ENCODE results near the gene RMND1. TPM values are rescaled to one million over a fixed set of nuclear protein-coding genes. Genes with fewer than 3 reads are reported as not detected.
"Not testable (repeated sequence)": the region's sequence is repeated elsewhere in the genome, so short reads cannot be mapped to it uniquely, and the experiment has no call there.

The RMND1 gene
- total RNA-seq, 1 donor from 2014 or later, result 18.5 TPM

DNA sequence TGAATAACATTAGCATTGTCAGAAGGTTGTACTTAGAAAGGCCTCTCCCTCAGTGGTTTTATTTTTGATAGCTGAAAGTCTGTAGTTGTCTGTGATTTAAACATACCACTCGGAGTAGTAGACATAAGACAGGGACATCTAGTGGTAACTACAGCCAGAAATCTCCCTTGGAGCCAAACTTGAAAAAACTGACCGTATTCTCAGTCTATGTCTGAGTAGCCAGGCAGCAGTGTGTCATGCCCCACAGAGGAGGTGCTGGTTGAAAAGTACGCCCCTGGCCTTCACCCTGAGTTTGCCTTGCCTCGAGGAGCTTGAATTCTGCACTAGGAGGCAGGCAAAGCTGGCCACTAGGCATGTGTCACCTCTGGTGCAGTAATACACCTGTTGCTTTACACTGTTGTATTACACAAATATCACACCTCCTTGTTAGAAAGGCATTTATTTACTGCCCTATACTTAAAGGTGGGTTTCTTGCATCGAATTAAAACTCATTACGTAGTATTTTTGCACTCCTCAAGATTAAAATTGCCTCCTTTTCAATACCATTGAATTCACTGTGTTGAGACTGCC is 81.3 kb downstream of the RMND1 start:
- H3K27ac Mint-ChIP-seq, result no peak overlapping the region
- H3K4me1 Mint-ChIP-seq (ENCODE audit: low read depth), result peaks cover 39% of the 10 kb centered on the region
- no peaks in the 10 kb centered on the region for H3K9me3 Mint-ChIP-seq
- no peaks in the 10 kb centered on the region for H3K27me3 Mint-ChIP-seq (ENCODE audit: low read depth)
- intact Hi-C loops (cut with micrococcal nuclease), result loop anchor here (5.0 kb wide), 2 partner anchors 82 to 83 kb away; partner anchors contain the start of gene RMND1
- H3K4me3 Mint-ChIP-seq (ENCODE audit: low read depth), result no peak overlapping the region
- DNase-seq (ENCODE audit: low spot score), result no peak
- peaks cover 53% of the 10 kb centered on the region for H3K36me3 Mint-ChIP-seq (ENCODE audit: low read depth)

DNA sequence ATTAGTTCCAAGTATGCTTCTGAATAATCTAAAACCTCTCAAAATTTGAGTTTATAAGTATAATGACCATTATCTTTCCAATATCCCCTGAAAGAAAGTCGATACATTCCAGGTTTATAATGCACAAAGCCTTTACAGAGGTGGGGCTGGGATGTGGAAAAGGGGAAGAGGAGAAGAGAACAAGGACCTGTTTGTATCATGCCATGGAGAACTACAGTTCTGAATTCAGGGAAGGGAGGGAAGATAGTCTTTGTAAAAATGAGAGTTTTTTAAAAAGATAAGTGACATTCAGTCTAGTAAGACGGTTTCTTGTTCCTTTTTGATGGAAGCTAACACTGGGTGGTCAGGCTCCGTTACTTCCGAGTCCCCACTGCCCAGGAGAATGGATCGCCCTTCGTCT is 86.7 kb downstream of the RMND1 start:
- no peak overlapping the region for H3K27ac Mint-ChIP-seq
- DNase-seq (ENCODE audit: low spot score), result no peak
- intact Hi-C loops (cut with micrococcal nuclease), result no loop called here
- no peaks in the 10 kb centered on the region for H3K4me1 Mint-ChIP-seq (ENCODE audit: low read depth)
- H3K27me3 Mint-ChIP-seq (ENCODE audit: low read depth), result no peaks in the 10 kb centered on the region
- peaks cover 52% of the 10 kb centered on the region for H3K36me3 Mint-ChIP-seq (ENCODE audit: low read depth)
- H3K4me3 Mint-ChIP-seq (ENCODE audit: low read depth), result no peak overlapping the region
- H3K9me3 Mint-ChIP-seq, result no peaks in the 10 kb centered on the region

DNA sequence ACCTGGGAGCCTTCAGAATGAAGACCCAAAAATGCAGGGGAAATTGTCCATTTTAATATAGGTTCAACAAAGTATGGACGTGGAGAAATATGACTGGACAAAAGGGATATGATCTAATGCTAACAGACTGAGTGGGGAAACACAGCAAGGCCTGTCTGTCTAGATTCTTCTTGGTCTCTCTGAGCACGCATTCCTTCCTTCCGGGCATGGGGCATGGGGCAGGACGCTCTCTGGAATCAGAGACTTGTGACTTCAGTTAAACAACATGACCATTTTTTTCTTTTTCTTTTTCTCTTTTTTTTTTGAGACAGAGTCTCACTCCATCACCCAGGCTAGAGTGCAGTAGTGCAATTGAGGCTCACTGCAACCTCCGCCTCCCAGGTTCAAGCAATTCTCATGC is 92.4 kb downstream of the RMND1 start:
- H3K27ac Mint-ChIP-seq, result no peak overlapping the region
- DNase-seq (ENCODE audit: low spot score), result no peak
- H3K27me3 Mint-ChIP-seq (ENCODE audit: low read depth), result no peaks in the 10 kb centered on the region
- H3K4me3 Mint-ChIP-seq (ENCODE audit: low read depth), result no peak overlapping the region
- H3K36me3 Mint-ChIP-seq (ENCODE audit: low read depth), result peaks cover 31% of the 10 kb centered on the region
- no peaks in the 10 kb centered on the region for H3K9me3 Mint-ChIP-seq
- intact Hi-C loops (cut with micrococcal nuclease), result no loop called here
- peaks cover 14% of the 10 kb centered on the region for H3K4me1 Mint-ChIP-seq (ENCODE audit: low read depth)

DNA sequence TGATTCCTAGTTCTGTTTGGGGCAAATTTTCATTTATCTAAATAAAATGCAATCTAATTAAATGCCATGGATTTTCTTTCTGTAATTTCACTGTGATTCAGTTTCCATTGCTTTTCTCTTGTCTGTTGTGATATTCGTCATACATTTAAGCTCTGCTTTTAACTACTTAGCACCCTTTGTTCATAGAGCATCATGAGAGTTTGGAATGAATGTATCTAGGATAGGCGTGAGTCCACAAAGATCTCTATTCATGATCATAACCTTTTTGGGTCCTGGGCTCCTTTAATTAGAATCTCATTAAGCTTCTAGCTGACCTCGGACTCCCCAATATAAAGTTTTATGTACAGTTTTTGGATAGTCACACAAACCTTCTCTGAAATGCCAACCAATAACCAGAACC is 93.5 kb downstream of the RMND1 start:
- H3K27me3 Mint-ChIP-seq (ENCODE audit: low read depth), result no peaks in the 10 kb centered on the region
- H3K4me1 Mint-ChIP-seq (ENCODE audit: low read depth), result peaks cover 16% of the 10 kb centered on the region
- peaks cover 25% of the 10 kb centered on the region for H3K36me3 Mint-ChIP-seq (ENCODE audit: low read depth)
- no peak overlapping the region for H3K27ac Mint-ChIP-seq
- H3K9me3 Mint-ChIP-seq, result no peaks in the 10 kb centered on the region
- intact Hi-C loops (cut with micrococcal nuclease), result no loop called here
- no peak for DNase-seq (ENCODE audit: low spot score)
- H3K4me3 Mint-ChIP-seq (ENCODE audit: low read depth), result no peak overlapping the region

DNA sequence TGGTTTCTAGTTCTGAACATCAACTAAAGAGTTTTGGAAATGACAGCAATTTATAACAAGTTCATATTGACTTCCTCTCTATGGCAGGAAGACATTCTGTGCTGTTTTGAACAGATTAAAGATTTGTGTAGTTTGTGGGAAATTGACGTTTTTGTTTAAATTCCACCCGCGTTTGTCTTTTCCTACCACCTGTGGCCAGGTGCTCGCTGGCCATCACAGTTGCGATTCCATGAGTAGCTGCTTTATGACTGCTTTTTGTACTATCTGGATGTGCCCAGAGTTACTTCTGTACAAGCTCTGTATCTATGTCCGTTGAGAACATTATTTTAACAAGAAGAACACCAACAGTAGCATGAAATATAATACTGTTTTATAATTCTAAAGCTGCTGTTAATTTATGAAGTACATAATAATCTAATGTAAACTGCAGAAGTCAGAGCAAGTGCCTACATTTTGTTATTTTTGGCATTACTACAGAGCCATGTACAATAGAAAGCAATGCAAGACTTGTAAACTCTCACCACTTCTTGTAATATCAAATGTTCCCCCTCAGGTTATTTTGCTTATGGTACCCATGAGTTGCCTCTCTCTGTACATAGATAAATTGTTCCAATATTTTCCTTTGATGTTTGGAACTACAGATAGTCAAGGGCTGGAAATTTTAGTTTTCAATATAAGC is 94.0 kb downstream of the RMND1 start:
- no peaks in the 10 kb centered on the region for H3K9me3 Mint-ChIP-seq
- DNase-seq (ENCODE audit: low spot score), result no peak
- peaks cover 23% of the 10 kb centered on the region for H3K36me3 Mint-ChIP-seq (ENCODE audit: low read depth)
- intact Hi-C loops (cut with micrococcal nuclease), result no loop called here
- H3K4me1 Mint-ChIP-seq (ENCODE audit: low read depth), result peaks cover 16% of the 10 kb centered on the region
- H3K4me3 Mint-ChIP-seq (ENCODE audit: low read depth), result no peak overlapping the region
- H3K27me3 Mint-ChIP-seq (ENCODE audit: low read depth), result no peaks in the 10 kb centered on the region
- no peak overlapping the region for H3K27ac Mint-ChIP-seq

DNA sequence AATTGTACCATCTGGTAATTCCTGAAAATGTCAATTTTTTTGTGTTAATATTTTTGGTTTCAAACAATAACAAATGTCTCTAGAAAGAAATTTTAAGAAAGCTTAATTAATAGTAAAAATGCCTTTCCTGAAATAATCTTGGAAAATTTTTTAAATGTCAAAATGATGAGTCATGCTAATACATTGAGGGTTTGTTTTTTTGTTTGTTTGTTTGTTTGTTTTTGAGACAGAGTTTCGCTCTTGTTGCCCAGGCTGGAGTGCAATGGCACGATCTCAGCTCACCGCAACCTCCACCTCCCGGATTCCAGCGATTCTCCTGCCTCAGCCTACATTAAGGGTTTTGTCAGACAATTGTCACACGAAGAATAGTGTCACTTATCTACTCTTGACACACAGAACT is 94.9 kb downstream of the RMND1 start:
- H3K27ac Mint-ChIP-seq; intact Hi-C loops (cut with micrococcal nuclease); H3K9me3 Mint-ChIP-seq; H3K27me3 Mint-ChIP-seq (ENCODE audit: low read depth); DNase-seq (ENCODE audit: low spot score); H3K4me3 Mint-ChIP-seq (ENCODE audit: low read depth): not testable (repeated sequence)
- peaks cover 13% of the 10 kb centered on the region for H3K36me3 Mint-ChIP-seq (ENCODE audit: low read depth)
- peaks cover 16% of the 10 kb centered on the region for H3K4me1 Mint-ChIP-seq (ENCODE audit: low read depth)

Other genes with a start within 250 kb of the RMND1 start
- gene AKAP12, start 212.2 kb downstream of the RMND1 start, total RNA-seq, result 15.6 and 17.2 TPM in 2 replicates
- 19.1 and 19.7 TPM in 2 replicates for gene ZBTB2, start 60.6 kb downstream of the RMND1 start, total RNA-seq
- not detected in 2 replicates for gene CCDC170, start 41.9 kb upstream of the RMND1 start, total RNA-seq